Activated CD4-positive, CD25-positive, alpha-beta regulatory T cell (primary cell): ENCODE data around the gene GOLGA6L1.
"Not testable (repeated sequence)": the region's sequence is repeated elsewhere in the genome, so short reads cannot be mapped to it uniquely, and the experiment has no call there.

Experiments used
- DNase-seq, 4 experiments: peaks; one replicate each; lab custom pipeline; 2025; lab: John Stamatoyannopoulos, UW

Gene GOLGA6L1, protein sequence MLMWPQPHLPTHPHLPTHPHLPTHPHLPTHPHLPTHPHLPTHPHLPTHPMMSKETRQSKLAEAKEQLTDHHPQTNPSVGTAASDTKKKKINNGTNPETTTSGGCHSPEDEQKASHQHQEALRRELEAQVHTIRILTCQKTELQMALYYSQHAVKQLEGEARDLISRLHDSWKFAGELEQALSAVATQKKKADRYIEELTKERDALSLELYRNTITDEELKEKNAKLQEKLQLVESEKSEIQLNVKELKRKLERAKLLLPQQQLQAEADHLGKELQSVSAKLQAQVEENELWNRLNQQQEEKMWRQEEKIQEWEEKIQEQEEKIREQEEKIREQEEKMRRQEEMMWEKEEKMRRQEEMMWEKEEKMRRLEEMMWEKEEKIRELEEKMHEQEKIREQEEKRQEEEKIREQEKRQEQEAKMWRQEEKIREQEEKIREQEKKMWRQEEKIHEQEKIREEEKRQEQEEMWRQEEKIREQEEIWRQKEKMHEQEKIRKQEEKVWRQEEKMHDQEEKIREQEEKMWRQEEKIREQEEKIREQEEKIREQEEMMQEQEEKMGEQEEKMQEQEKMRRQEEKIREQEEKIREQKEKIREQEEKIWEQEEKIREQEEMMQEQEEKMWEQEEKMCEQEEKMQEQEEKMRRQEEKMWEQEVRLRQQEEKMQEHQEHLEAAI

GRCh38 chr15:23136722-23137121 is at the start of gene GOLGA6L1:
GOLGA6L1 (minus strand) TSS chr15:23136822; CDS start chr15:23136731, 91 bp downstream.
- not testable (repeated sequence) for DNase-seq

DNA sequence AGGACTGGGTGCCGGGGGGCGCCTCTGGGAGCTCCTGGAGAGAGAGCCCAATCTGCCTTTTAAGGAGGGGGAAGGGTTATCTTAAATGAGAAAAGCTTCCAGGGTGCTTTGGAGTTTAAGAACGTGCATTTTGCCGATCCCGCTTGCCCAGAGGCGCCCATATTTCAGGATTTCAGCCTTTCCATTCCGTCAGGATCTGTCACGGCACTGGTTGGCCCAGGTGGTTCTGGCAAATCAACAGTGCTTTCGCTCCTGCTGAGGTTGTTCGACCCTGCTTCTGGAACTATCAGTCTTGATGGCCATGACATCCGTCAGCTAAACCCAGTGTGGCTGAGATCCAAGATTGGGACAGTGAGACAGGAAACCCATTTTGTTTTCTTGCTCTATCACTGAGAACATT is 44.6 kb upstream of the GOLGA6L1 start:
- not testable (repeated sequence) for DNase-seq

- DNase-seq = not testable (repeated sequence)
These were observed 43.9 kb upstream of the GOLGA6L1 start for GRCh38 chr15:23180547-23180927.

GRCh38 chr15:23179768-23180546 is 43.3 kb upstream of the GOLGA6L1 start:
- not testable (repeated sequence) for DNase-seq

- not testable (repeated sequence) for DNase-seq
These were observed 40.1 kb upstream of the GOLGA6L1 start for GRCh38 chr15:23176683-23177082.

- not testable (repeated sequence) for DNase-seq
These were observed 39.0 kb upstream of the GOLGA6L1 start for GRCh38 chr15:23175606-23176005.

- DNase-seq = not testable (repeated sequence)
These were observed 38.1 kb upstream of the GOLGA6L1 start for GRCh38 chr15:23174609-23175140.

DNA sequence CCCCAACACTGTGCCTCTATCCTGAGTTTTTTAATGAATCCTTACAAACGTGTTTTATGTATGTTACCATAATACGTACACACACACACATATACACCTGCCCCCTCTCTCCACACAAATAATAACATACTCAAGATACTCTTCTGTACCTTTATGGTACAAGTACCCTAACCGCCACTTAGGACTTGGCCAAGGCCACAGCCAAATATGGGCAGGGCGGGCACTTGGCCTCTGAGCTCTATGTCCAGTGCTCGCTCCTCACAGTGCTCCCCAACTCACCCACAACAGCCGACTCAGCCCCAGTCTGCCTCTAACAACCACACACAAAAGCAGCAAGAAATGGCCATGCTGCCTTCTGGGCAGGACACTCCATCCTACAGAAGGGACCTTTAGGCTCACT is 3.8 kb downstream of the GOLGA6L1 start:
- DNase-seq = not testable (repeated sequence)

GRCh38 chr15:23118208-23118607 is 18.4 kb downstream of the GOLGA6L1 start:
- no peak for DNase-seq

DNA sequence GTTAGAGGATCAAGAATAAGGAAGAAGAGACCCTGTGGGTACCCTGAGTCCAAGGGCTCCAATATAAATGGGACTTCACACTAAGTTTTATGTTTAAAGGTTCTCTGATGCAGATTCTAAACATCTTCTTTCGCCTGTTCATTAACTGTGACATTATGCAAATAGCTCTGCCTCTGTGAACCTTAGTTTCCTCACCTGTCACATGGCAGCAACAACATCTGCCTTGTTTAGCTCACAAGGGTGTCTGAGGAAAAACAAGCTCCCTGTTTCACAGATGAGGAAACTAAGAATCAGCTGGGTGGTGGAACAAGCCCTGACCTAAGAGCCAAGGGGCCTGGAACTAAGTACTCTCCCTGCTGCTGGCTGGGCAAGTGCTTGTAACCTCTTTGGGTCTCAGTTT is 40.8 kb downstream of the GOLGA6L1 start:
- no peak for DNase-seq

DNA sequence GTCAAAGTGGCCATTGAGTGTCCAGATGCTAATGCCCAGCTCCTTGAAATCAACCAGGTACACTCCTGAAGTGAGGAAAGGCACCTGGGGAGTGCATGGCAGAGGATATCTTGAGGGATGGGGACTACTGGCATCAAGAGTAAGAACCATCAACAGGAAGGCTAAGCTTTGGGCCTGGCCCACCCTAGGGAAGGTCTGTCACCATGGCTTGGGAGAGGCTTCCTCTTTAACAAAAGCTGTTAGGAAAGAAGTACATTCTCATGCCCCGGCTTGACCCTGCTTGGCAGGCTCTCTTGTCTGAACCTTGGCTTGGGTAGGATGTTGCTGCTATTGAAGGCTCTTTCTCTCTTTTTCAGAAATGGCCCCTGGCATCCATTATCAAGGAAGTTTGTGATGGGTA is 53.5 kb downstream of the GOLGA6L1 start:
- DNase-seq = no peak

DNA sequence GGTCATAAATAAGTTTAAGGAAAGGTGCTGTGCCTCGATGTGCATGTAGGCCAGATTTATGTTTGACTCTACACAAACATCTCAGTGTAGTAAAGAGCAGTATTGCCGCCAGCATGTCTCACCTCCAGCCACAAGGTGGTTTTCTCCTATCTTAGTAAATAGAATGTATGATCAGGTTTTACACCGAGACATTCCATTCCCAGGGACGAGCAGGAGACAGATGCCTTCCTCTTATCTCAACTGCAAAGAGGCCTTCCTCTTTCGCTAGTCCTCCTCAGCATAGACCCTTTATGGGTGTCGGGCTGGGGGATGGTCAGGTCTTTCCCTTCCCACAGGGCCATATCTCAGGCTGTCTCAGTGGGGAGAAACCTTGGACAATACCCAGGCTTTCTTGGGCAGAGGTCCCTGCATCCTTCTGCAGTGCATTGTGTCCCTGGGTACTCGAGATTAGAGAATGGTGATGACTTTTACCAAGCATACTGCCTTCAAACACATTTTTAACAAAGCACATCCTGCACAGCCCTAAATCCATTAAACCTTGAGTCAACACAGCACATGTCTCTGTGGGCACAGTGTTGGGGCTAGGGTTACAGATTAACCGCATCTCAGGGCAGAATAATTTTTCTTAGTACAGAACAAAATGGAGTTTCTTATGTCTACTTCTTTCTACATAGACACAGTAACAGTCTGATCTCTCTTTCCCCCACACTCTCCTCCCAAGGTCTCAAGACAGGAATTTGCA is 54.5 kb downstream of the GOLGA6L1 start:
- not testable (repeated sequence) for DNase-seq

- no peak for DNase-seq
These were observed 55.4 kb downstream of the GOLGA6L1 start for GRCh38 chr15:23081271-23081670.

GRCh38 chr15:23079766-23080165 is 56.9 kb downstream of the GOLGA6L1 start:
- DNase-seq = no peak
